Uterine smooth muscle cell (primary cell): ENCODE data around the gene FITM1. TPM values are rescaled to one million over a fixed set of nuclear protein-coding genes. Genes with fewer than 3 reads are reported as not detected.

Source experiments
- total RNA-seq: library from RNA; depleted of rRNA; stranded (reverse); fragments of >200 nt; gene quantifications from 2 replicates; pipeline ENCODE4 v1.2.3, GENCODE V29; 2014

FITM1 gene, protein sequence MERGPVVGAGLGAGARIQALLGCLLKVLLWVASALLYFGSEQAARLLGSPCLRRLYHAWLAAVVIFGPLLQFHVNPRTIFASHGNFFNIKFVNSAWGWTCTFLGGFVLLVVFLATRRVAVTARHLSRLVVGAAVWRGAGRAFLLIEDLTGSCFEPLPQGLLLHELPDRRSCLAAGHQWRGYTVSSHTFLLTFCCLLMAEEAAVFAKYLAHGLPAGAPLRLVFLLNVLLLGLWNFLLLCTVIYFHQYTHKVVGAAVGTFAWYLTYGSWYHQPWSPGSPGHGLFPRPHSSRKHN
- 0.37 TPM in 1 of 2 replicates, not detected in the other for total RNA-seq

DNA sequence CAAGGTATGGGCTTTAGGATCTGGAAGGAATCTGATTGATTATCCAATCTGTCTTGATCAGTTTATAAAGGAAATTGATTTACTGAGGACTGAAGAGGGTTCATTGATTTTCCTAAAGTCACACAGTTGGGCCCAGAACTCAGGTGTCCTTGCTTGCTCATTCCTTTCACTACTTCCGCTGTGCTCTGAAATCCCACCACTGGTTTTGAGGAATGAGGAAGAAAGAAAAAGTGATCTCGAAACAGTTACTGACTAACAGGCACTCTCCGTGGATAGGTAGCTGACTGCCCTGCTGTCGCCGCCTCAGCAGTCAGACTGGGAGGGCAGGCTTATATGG, at the start of gene FITM1:
Gene FITM1, plus strand, starts transcription at position 280 of the 337 bp plus-strand sequence. CDS start 905 bp downstream, outside the sequence.

DNA sequence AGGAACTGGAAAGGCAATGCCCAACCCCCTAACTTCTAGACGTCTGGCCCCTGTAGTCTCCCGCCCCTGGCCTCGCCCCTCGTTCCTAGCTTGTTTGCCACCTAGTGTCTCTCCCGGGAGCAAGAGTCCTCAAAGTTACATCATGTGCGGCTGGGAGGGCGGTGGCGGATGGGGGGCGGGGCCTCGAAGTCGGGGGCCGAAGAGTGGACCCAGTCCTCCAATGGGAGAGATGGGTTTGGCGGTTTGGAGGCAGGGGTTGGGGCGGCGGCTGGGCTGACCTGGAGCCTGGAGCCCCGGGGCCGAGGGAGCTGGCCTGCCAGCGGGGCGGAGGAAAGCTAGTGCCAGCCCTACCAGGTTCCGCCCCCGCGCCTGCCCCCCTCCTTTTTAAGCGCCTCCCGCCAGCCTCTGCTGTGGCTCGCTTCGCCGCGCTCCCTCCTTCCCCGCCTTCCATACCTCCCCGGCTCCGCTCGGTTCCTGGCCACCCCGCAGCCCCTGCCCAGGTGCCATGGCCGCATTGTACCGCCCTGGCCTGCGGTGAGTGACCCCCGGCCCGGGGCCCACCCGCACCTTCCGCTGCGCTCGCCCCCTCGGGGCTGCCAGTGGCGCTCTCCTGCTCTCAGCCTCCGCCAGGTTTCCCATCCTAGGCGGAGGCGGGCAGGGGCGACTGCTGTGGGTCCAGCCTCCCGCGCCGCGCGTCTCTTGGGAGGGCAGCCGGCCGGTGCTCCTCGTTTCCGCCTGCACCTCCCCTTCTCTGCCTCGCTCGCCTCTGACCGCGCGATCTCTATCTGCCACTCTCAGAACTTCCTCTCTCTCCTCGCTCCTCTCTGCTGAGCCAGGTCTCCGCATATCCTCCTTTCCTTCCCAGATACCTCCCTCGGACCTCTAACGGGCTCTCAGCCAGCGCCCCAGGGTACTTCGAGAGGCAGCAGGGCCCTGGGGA, 36.3 kb upstream of the FITM1 start, which contains the start of gene PCK2:
Gene PCK2, plus strand, starts transcription at position 411 of the 940 bp plus-strand sequence. Its CDS starts 95 bp downstream, at position 506.

DNA sequence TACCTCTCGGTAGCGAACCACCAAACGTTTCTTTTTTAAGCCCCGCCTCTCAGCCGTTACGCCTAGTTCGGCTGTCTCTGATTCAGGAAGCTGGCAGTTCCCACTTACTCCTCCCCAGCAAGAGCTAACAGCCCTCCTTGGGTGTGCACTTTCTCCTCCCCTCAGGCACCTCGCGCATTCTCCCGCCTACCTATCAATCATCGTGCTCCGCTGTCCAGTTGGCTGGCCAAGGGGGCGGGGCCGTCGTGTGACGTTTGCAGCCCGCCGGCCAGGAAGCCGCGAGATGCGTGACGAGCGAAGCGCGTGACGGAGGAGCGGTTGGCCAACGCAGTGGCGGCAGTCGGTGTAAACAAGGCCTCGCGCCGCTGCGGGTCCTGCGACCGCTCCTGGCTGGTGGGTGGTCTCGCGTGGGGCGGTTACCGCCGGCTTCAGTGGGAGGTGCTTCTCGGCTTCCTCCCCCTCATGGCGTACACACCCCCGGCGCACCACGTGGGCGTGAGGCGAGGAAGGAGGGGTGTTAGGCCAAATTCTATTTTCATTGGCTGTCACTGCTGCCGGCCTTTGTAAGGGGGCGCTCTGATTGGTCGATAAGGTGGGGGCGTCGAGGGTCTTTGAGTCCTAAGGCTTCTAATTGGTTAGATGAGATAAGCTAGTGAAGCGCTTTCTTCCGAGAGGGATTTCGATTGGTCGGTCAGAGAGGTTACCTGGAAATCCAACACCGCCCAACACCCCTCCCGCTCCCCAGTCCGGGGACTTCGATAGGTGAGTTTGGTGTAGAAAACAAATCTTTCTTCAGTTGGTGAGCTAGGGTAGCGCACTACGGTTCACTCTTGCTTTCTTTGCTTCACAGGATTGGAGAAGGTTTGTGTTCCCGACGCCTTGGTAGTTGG, 15.7 kb upstream of the FITM1 start, which contains the start of the genes DCAF11 and NRL:
Gene DCAF11, plus strand, starts transcription at position 246 of the 890 bp plus-strand sequence. CDS start 818 bp downstream, outside the sequence.
Gene NRL, minus strand, starts transcription at position 418 of the 890 bp plus-strand sequence. CDS start 32,101 bp downstream, outside the sequence.

DNA sequence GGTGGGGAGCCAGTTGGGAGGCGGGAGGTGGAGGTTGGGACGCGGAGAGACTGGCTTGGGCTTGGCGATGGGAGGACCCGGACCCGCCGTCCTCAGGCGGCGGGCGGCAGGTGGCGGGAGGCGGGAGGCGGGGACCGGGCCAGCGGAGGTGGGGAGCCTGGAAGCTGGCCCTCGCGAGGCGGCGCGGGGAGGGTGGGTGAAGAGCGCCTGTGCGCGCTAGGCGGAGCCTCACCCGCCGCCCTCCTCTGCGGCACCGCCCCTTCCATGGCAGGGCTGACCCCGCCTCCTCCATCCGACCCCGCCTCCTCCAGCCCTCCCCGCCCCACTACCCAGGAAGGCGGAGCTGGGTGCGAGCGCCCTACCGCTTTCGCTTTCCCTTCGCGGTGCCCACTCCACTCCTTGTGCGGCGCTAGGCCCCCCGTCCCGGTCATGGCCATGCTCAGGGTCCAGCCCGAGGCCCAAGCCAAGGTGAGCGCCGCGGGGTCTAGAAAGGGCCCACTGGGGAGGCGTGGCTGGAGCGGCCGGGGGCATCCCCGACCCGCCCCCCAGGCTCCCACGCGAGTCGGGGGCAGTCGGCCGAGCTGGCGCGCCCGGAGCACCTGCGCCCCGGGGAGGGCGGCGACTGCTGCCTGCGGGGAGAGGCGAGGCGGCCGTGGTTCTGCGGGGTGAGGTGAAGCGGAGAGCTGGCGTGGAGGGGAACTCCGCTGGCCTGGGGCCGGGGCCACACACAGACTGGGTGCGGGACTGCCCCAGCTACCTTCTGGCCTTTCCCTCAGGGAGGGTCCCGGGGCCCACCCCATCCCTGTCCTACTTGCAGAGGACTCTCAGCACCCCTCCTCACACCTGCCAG, 5.6 kb downstream of the FITM1 start, which contains the start of gene PSME1:
Gene PSME1, plus strand, starts transcription at position 361 of the 850 bp plus-strand sequence. Its CDS starts 69 bp downstream, at position 430.

DNA sequence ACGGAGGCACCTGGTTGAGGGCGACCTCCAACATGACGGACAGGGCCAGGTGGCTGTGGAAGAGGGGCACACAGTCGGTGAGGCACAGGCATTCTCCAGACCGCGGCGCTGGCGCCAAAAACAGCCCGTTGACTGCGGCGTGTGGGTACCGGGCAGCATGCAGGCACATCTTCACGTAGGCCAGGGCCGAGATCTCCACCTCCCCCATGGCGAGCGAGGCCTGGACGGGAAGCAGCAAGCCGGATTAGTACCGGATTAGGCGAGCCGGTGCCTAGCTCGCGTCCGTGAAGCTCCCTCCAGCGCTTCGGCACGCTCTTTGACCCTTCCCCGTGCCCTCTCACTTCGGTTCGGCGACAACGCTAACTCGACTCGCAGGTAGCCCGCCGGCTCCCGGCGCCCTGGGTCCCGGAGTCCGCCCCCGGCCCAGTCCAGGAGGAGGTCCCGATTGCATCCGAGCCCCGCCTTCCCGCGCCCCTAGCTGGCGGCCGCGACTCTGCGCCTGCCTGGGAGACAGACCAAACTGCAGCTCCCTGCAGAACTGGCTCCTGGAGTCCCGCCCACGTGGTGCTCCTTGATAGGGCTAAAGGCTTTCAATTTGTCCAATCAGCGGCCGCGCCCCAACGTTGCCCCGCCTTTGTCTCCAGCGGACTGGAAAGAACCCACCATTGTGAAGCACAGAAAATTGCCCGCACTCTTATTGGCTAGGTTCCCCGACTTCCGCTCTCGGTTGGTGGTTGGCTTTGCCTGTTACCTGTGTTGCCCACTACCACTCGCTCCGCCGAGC, 10.8 kb downstream of the FITM1 start, which contains the start of gene EMC9:
Gene EMC9, minus strand, starts transcription at position 495 of the 784 bp plus-strand sequence. Its CDS starts 287 bp downstream, at position 208.

DNA sequence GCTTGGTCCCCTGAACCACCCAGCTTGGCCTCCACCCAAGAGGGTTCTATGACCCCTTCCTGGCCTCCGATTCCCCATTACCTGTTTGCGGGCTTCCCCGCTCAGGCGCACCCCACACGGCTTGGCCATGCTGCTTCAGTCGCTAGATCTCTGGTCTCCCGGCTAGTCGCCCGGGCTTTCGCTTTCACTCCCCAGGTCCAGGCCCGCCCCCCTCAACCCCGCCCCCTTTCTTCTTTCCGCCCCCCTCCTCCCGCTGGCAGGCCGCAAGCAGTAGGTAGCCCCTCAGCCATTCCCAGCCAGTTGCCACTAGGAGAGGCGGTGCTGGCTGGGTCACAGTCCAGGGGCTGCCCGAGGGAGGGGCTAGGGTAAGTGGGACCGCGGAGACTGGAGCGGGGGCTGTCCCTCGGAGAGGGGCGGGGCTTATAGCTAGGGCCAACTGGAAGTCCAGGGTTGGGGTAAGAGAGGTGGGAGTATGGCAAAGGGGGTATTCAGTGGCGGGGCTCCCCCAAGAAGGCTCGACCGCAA, 16.1 kb downstream of the FITM1 start, which contains the start of gene PSME2:
Gene PSME2, minus strand, starts transcription at position 158 of the 525 bp plus-strand sequence. Its CDS starts 29 bp downstream, at position 129.

DNA sequence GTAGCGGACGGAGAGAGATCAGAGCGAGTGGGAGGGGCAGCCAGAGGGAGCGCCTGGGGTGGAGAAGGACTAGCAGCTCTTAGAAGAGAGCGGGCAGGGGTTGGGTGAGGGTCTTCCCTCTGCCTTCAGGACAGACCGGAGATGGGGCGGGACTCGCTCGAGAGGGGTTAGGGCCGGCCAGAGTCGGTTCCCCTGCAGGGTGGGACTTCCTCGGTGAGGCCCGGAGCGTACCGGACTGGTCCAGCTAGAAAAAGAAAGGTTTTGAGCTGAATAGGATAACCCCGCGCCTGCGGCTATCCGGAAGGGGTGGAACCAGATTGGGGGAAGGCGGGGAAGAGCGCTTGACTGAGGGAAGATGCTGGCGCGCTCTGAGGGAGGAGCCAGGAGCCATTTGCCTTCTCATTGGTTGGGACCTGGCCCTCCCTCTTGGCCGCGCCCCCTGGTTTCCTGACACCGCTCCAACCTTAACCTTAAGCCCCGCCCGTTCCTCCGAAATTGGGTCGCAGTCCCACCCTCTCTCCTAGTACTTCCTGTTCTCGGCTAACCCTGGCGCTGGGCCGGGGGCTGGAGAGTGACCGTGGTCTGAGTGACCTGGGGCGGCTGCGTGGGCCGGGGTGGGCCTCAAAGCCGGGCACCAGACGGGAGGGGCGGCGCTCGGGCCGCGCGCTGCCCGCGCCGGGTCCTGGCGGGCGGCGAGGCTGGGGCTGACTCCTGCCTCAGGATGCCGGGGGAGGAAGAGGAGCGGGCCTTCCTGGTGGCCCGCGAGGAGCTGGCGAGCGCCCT, 16.7 kb downstream of the FITM1 start, which contains the start of gene RNF31:
Gene RNF31, plus strand, starts transcription at position 521 of the 783 bp plus-strand sequence. Its CDS starts 201 bp downstream, at position 722.

DNA sequence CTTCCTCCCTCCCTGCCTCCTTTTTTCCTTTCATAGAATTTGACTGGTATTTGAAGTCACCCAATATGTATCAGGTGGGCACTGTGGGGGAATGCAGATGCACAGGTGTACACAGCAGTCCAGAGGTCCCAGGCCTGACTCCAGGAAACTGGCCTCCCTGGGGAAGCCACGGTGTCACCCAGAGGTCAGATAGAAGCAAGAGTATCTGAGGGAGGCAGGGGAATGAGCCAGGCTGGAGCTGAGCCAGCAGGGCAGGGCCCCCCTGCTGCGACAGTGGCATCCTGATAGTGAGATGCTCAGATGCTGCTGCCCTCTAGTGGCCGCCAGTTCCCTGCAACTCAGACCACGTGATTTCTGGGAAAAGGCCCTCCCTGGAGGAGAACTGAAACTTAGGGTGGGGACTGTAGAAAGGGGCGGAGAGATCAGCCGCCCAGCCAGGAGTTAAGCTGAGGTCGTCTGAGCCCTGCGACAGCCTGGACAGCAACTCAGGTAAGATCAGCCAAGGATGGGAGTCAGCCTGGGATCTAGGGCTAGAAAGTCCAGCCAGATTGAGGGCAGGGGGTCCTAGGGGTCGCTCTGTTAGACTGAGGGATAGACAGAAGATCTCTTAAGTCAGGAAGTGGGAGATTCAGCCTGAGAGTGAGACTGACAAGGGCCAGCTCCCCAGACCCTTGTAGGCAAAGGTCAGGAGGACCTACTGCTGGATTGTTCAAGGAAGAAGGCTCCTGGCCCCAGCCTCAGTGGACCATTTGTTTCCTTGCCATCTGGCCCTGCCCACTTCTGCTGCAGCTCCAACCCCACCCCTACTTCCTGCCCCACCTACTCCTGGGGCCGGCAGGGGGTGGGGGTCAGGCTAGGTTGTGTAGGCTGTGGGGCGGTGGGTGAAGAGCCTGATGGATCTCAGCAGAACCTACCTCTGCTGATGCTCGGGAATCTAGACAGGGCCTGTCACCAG, 30.7 kb downstream of the FITM1 start, which contains the start of gene IRF9:
Gene IRF9, plus strand, starts transcription at position 416 of the 955 bp plus-strand sequence. CDS start 880 bp downstream, outside the sequence.

DNA sequence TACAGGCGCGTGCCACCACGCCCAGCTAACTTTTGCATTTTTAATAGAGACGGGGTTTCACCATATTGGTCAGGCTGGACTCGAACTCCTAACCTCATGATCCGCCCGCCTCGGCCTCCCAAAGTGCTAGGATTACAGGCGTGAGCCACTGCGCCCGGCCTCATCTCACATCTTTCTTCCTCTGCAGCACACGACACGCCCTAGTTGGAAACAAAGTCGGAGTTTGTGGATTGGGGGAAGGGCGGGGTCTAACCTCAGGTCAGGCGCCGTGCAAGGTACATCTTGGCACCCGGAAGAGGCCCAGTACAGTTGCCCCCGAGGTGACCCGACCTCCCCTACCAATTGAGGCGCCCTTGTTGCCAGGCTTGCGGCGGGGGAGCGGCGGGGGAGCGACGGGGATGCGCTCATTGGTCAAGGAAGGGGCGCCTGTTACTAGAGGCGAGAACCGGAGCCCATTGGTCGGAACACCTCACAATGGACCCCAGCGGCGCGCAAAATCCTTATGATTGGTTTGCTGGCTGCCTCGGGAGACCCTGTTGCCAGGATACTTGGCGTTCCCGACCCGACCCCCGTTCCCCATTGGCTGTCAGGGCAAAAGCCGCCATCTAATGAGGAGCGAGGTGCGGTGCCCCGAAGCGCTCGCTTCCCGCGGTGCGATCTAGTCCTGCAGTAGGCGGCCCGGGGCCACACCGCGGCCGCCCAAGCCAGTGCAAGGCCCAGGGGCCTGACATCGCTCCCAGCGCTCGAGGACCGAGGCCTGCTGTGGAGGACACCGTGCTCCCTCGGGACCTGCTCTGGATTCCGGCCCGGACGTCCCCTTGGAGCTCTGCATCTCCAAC, 41.2 kb downstream of the FITM1 start, which contains the start of gene REC8:
Gene REC8, plus strand, starts transcription at position 659 of the 839 bp plus-strand sequence. CDS start 473 bp downstream, outside the sequence.

Other genes with a start within 250 kb of the FITM1 start
- gene DHRS4, start 176.9 kb upstream of the FITM1 start, total RNA-seq: 31.2 and 47.7 TPM in 2 replicates
- gene DHRS4L2, start 141.7 kb upstream of the FITM1 start, total RNA-seq: 11.6 and 14.9 TPM in 2 replicates
- gene CARMIL3, start 78.7 kb upstream of the FITM1 start, total RNA-seq: under 0.01 and 0.12 TPM in 2 replicates
- gene CPNE6, start 59.1 kb upstream of the FITM1 start, total RNA-seq: not detected in 2 replicates
- gene PCK2, start 36.3 kb upstream of the FITM1 start, total RNA-seq: 40.1 and 60.2 TPM in 2 replicates
- 56.0 and 64.2 TPM in 2 replicates for gene DCAF11, start 15.9 kb upstream of the FITM1 start, total RNA-seq
- gene NRL, start 15.7 kb upstream of the FITM1 start, total RNA-seq: 0.55 and 1.00 TPM in 2 replicates
- gene PSME1, start 5.5 kb downstream of the FITM1 start, total RNA-seq: 69.7 and 121 TPM in 2 replicates
- 20.0 and 34.6 TPM in 2 replicates for gene EMC9, start 10.9 kb downstream of the FITM1 start, total RNA-seq
- 111 and 120 TPM in 2 replicates for gene PSME2, start 16.0 kb downstream of the FITM1 start, total RNA-seq
- 40.7 and 44.7 TPM in 2 replicates for gene RNF31, start 16.8 kb downstream of the FITM1 start, total RNA-seq
- gene IRF9, start 30.6 kb downstream of the FITM1 start, total RNA-seq: 68.6 and 80.1 TPM in 2 replicates
- 0.87 and 1.1 TPM in 2 replicates for gene REC8, start 41.4 kb downstream of the FITM1 start, total RNA-seq
- 47.9 and 71.6 TPM in 2 replicates for gene IPO4, start 58.2 kb downstream of the FITM1 start, total RNA-seq
- gene TM9SF1, start 64.8 kb downstream of the FITM1 start, total RNA-seq: 74.9 and 79.5 TPM in 2 replicates
- 0.11 TPM in 1 of 2 replicates, not detected in the other for gene TSSK4, start 75.0 kb downstream of the FITM1 start, total RNA-seq
- 32.7 and 38.6 TPM in 2 replicates for gene CHMP4A, start 82.8 kb downstream of the FITM1 start, total RNA-seq
- gene MDP1, start 85.4 kb downstream of the FITM1 start, total RNA-seq: 18.9 and 23.2 TPM in 2 replicates
- 163 and 222 TPM in 2 replicates for gene NEDD8, start 101.7 kb downstream of the FITM1 start, total RNA-seq
- 57.1 and 69.0 TPM in 2 replicates for gene GMPR2, start 102.3 kb downstream of the FITM1 start, total RNA-seq
- 59.9 and 69.5 TPM in 2 replicates for gene TINF2, start 112.0 kb downstream of the FITM1 start, total RNA-seq
- gene TGM1, start 132.5 kb downstream of the FITM1 start, total RNA-seq: 0.25 and 0.55 TPM in 2 replicates
- gene RABGGTA, start 140.9 kb downstream of the FITM1 start, total RNA-seq: 17.9 and 28.6 TPM in 2 replicates
- gene DHRS1, start 169.1 kb downstream of the FITM1 start, total RNA-seq: 13.3 and 19.2 TPM in 2 replicates
- gene NOP9, start 169.2 kb downstream of the FITM1 start, total RNA-seq: 22.6 and 29.0 TPM in 2 replicates
- 1.6 and 2.9 TPM in 2 replicates for gene CIDEB, start 177.3 kb downstream of the FITM1 start, total RNA-seq
- gene LTB4R2, start 179.5 kb downstream of the FITM1 start, total RNA-seq: 3.7 and 3.8 TPM in 2 replicates
- gene LTB4R, start 180.8 kb downstream of the FITM1 start, total RNA-seq: 1.2 and 1.5 TPM in 2 replicates
- gene ADCY4, start 204.4 kb downstream of the FITM1 start, total RNA-seq: 5.1 and 8.1 TPM in 2 replicates
- 0.50 and 1.00 TPM in 2 replicates for gene RIPK3, start 209.3 kb downstream of the FITM1 start, total RNA-seq
- gene NFATC4, start 237.5 kb downstream of the FITM1 start, total RNA-seq: 62.5 and 76.2 TPM in 2 replicates